HG02938 (cell line): ENCODE results near the gene SESN3.

Experiments used
- ATAC-seq: cut with Tn5 transposase; IDR thresholded peaks from one replicate; pipeline ENCODE4 v1.9.1; 2021; ENCODE audit warnings: mild to moderate bottlenecking, moderate library complexity; ENCODE audit not compliant: unreplicated experiment

SESN3 gene

GRCh38 chr11:95128602-95129001 is 102.4 kb downstream of the SESN3 start:
- ATAC-seq = no peak

GRCh38 chr11:95123556-95123955 is 107.4 kb downstream of the SESN3 start:
- ATAC-seq = no peak

- ATAC-seq = no peak
Observed at GRCh38 chr11:95121698-95122097, 109.3 kb downstream of the SESN3 start.

GRCh38 chr11:95119361-95120060 is 111.5 kb downstream of the SESN3 start:
- no peak for ATAC-seq

- no peak for ATAC-seq
Observed at GRCh38 chr11:95115597-95115996, 115.4 kb downstream of the SESN3 start.
